ENCODE results near the gene GNLY.

GNLY gene

GRCh38 chr2:85694052-85695025 lies at the start of gene GNLY:
Gene GNLY, plus strand, starts transcription at chr2:85694358. Its CDS starts 61 bp downstream, at chr2:85694419.
- TF ChIP-seq NFIC (IDR thresholded peaks at IDR 0.05) (no peak), FOXM1 (IDR thresholded peaks at IDR 0.05; ENCODE audit: borderline replicate concordance, low read depth) (no peak)
- TF ChIP-seq, protein P1, sequence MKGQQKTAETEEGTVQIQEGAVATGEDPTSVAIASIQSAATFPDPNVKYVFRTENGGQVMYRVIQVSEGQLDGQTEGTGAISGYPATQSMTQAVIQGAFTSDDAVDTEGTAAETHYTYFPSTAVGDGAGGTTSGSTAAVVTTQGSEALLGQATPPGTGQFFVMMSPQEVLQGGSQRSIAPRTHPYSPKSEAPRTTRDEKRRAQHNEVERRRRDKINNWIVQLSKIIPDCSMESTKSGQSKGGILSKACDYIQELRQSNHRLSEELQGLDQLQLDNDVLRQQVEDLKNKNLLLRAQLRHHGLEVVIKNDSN (IDR thresholded peaks at IDR 0.05), result no peak

DNA sequence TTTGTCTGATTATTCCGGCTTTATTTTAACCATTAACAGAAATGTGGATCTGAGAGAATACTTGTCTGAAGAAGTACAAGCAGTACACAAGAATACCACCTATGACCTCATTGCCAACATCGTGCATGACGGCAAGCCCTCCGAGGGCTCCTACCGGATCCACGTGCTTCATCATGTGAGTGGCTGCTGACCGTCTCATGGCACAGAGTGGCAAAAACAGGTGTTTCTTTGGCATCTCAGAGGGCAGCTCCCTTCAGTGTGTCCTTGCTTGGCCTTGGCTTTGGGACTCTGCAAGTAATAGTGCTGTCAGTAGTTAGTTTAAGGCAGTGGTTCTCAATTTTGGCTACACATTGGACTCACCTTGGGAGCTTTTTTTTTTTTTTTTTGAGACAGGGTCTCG lies 49.2 kb upstream of the GNLY start:
- TF ChIP-seq CEBPB (IDR thresholded peaks at IDR 0.05), result no peak
- no peak for TF ChIP-seq NFIC (IDR thresholded peaks at IDR 0.05)
- TF ChIP-seq TAF1 (IDR thresholded peaks at IDR 0.05; ENCODE audit: low read depth), result no peak
- TF ChIP-seq EP300 (IDR thresholded peaks at IDR 0.05; ENCODE audit: borderline replicate concordance), result no peak
- TF ChIP-seq FOXM1 (IDR thresholded peaks at IDR 0.05; ENCODE audit: borderline replicate concordance, low read depth), result no peak
- TF ChIP-seq REST (IDR thresholded peaks at IDR 0.05; ENCODE audit: low read depth), result no peak
- no peak for TF ChIP-seq YY1 (IDR thresholded peaks at IDR 0.05; ENCODE audit: low read depth)
- TF ChIP-seq CREB1 (IDR thresholded peaks at IDR 0.05; ENCODE audit: low read depth), result no peak
- no peak for TF ChIP-seq TCF12 (IDR thresholded peaks at IDR 0.05; ENCODE audit: low read depth)
- TF ChIP-seq MAX (IDR thresholded peaks at IDR 0.05), result no peak
- TF ChIP-seq TEAD4 (IDR thresholded peaks at IDR 0.05), result no peak
- no peak for TF ChIP-seq EGR1 (IDR thresholded peaks at IDR 0.05)
- TF ChIP-seq, protein P1 (IDR thresholded peaks at IDR 0.05), result no peak
- no peak for TF ChIP-seq ZBTB7A (IDR thresholded peaks at IDR 0.05; ENCODE audit: low read depth)
- TF ChIP-seq RAD21 (IDR thresholded peaks at IDR 0.05; ENCODE audit: low read depth), result no peak

- no peak for TF ChIP-seq YY1 (IDR thresholded peaks at IDR 0.05; ENCODE audit: low read depth)
- no peak for TF ChIP-seq RAD21 (IDR thresholded peaks at IDR 0.05; ENCODE audit: low read depth)
- TF ChIP-seq, protein P1 (IDR thresholded peaks at IDR 0.05), result no peak
- TF ChIP-seq MAX (IDR thresholded peaks at IDR 0.05), result no peak
- no peak for TF ChIP-seq TAF1 (IDR thresholded peaks at IDR 0.05; ENCODE audit: low read depth)
- no peak for TF ChIP-seq REST (IDR thresholded peaks at IDR 0.05; ENCODE audit: low read depth)
- TF ChIP-seq ZBTB7A (IDR thresholded peaks at IDR 0.05; ENCODE audit: low read depth), result no peak
Observed at GRCh38 chr2:85646166-85646565, 48.0 kb upstream of the GNLY start.

DNA sequence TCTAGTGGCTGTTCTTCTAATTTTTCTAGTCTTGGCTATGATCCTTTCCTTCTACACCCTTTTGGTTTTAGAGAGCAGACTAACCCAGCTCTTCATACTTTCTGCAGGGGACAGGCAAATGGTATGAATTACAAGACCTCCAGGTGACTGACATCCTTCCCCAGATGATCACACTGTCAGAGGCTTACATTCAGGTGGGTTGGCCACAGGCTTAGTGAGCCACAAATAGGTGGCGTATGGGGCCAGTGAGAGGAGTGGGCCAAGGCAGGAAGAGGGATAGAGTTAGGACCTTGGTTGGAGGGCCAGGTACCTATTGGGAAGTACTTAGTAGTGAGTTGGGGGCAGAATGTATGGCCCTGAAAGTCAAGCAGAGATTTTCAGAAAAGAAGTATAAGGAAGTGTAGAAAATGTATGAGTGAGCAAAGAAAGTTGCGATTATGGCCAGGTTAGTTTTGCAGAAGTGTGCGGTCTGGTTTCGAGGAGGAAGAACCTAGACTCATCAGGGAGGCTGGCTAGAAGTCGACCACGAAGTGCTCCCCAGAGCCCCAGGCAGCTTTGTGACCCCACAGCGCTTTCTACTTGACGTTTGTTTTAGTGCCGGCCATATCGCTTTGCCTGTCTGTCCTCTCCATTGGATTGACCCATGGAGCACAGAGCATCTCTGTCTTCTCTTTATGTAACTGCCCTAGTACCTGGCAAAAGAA lies 46.2 kb upstream of the GNLY start:
- no peak for TF ChIP-seq REST (IDR thresholded peaks at IDR 0.05; ENCODE audit: low read depth)

All from Ishikawa (cell line).